Stimulated activated CD4-positive, alpha-beta T cell treated with anti-CD3 and anti-CD28 coated beads, Interleukin-1b, Interleukin-23, amount 100 ng/mL, for 4 hours (primary cell): Measurements from ENCODE around the gene MSRB3.

Source experiments
- DNase-seq, 2 donors: peaks; one replicate each; pipeline ENCODE4 v3.0.0-alpha.2; 2020; ENCODE audit warnings: low read depth in 2 of 2

MSRB3 gene

DNA sequence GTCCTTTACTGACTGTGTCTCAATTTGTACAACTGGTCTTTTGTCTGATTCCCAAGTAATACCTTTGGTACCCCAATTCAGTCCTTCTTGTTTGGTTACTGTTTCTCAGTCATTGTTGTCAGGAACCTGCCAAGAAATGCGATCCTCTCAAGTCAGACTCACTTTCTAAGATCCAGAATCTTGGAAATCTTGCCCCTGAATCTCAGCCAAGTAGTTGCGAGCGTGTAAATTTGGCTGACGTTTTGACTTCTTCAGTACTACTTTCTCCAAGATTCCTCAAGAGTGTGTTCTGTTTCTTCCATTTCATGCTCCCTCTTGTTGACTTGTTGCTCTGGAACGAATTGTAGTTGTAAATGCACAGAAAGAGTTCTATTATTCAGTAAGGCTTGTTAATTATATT, 114.0 kb downstream of the MSRB3 start:
- DNase-seq, result no peak

DNA sequence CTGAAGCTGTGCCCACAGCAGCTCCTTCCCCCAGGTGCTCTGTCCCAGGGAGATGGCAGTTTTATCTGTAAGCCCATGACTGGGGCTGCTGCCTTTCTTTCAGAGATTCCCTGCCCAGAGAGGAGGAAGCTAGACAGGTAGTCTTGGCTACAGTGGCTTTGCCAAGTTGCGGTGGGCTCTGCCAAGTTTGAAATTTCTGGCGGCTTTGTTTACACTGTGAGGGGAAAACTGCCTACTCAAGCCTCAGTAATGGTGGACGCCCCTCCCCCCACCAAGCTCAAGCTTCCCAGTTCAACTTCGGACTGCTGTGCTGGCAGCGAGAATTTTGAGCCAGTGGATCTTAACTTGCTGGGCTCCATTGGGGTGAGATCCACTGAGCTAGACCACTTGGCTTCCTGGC, 124.7 kb downstream of the MSRB3 start:
- DNase-seq, result no peak

DNA sequence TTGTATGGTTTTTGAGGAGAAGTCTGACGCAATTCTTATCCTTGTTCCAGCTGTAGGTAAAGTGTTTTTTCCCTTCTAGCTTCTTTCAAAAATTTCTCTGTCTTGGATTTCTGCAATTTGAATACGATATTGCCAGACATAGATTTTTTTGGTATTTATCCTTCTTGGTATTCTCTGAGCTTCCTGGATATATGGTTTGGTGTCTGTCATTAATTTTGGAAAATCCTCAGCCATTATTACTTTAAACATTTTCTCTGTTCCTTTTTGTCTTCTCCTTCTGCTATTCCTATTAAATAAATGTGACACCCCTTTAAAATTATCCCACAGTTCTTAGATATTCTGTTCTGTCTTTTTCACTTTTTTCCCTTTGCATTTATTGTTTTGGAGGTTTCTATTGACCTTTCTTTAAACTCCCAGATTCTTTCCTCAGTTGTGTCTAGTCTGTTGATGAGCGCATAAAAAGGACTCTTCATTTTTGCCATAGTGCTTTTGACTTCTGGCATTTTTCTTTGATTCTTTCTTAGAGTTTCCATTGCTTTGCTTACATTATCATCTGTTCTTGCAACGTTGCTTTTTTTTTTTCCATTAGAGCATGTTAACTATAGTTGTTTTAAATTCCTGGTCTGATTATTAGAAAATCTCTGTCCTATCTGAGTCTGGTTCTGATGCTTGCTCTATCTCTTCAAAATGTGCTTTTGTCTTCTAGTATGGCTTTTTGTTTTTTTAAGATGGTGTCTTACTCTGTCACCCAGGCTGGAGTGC, 129.1 kb downstream of the MSRB3 start:
- DNase-seq, result no peak

DNA sequence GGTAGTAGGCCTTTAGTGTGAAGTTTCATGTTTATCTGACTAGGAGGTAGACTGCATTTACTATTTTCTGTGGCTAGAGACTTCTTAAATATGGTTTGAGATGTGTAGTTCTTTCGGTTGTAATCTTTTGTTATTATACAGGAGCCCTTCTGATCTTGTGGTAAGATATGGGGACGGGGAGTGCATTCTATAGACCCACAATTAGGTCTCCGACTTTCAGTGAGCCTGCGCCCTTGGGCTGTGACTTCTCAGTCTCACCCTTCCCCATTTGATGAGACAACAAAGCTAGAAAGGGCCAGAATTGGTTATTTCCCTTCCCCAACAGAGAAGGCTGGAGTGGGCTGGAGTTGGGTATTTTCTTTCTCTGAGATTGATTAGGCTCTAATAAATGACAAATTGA, 130.0 kb downstream of the MSRB3 start:
- no peak for DNase-seq

DNA sequence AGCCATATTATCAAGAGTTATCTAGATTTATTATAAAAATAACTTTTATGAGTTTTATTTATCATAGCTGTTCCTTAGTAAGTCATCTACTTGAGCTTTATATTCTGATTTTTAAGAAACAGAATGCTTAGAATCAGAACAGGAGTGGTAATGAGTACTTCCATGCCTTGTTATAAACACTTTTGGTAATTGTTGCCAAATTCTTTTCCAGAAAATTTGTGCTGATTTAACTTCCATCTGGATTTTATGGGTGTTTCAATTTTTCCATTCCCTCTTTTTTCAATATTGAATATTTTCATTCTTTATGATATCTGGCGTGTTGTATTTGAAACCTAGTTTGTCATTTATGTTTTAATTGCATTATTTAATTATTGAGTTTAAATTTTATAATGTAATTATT, 131.2 kb downstream of the MSRB3 start:
- DNase-seq, result no peak

DNA sequence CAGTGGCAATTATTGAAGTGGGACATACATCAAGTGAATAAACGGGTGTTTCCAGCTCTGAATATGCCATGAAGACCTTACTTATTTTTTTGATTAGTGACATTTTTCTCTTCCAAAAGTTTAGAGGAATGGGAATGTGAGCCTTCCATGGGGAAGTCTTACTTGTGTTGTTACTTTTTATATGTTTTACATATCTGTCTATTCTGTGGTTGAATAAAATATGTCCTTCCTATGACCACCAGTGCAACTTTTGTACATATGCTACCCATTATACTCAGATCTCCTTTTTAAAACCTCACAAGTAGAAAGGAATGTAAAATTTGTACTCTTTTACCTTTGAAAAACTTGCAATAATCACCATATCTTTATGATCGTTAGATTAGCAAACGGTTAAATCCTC, 132.7 kb downstream of the MSRB3 start:
- no peak for DNase-seq

DNA sequence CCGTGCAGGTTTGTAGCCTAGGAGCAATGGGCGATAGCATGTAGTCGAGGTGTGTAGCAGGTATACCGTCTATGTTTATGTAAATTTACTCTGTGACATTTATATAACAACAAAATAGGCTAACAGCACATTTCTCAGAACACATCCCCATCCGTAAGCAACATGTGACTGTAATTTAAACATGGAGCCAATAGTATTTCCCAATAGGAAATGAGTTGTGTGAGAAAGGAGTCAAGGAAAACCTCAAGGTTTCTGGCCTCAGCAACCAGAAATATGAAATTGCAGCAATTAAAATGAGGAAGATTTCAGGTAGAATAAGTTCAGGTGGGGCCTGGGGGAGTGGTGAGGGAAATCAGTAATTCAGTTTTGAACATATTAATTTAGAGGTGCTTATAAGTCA, 136.0 kb downstream of the MSRB3 start:
- DNase-seq, result no peak

DNA sequence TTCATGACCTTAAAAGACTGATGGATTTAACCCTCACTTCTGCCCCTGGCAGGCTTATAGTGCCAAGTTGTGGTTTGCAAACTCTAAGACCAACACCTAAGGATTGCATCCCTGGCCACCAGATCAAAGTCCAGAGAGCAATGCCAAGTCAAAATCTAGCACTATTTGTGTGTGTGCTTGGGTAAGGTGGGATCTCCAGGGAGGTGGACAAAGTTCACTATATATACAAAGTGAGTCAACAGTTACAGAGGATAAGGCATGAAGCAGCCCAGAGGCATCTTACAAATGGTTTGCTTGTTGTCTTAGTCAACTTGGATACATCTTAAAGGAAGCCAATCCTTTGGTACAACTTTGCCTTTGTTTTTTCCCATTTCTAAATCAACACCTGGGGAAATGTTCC, 137.3 kb downstream of the MSRB3 start:
- DNase-seq, result no peak

DNA sequence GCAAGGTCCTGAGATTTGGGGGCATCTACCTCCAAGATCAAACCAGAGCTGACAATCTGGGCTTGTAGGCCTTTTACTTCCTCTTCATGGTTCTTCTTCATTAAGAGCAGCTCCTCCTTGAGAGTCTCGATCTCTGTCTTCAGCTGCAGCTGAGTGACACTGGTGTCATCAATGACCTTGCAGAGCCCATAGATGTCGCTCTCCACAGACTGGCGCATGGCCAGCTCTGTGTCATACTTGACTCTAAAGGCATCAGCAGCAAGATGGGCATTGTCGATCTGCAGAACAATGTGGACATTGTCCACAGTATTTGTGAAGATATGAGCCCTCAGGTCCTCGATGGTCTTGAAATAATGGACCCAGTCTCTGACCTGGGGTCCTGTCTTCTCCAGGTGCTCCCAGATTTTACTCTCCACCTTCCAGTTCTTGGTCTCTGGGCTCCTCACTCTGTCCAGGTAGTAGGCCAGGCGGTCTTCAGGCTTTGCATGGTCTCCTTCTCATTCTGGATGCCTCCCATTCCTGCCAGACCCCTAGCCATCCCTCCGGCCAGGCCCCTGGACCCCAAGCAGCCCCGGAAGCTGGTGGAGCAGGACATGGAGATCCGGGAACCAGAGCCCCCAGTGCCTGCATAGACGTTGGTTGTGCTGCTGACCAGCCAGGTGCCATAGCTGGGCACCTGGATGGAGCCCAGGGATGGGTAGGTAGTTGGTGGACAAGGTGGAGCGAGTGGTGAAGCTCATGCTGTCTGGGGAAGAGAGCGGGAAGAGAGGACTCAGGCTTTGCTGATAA, 141.0 kb downstream of the MSRB3 start:
- DNase-seq, result no peak

DNA sequence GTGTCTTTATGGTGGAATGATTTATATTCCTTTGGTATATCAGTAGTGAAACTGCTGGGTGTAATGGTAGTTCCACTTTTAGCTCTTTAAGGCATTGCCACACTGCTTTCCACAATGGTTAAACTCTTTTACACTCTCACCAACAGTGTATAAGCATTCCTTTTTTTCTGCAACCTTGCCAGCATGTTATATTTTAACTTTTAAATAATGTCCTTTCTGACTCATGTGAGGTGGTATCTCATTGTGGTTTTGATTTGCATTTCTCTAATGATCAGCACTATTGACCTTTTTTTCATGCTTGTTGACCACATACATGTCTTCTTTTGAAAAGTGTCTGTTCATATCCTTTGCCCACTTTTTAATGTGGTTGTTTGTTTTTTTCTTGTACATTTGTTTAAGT, 142.5 kb downstream of the MSRB3 start:
- DNase-seq, result no peak

DNA sequence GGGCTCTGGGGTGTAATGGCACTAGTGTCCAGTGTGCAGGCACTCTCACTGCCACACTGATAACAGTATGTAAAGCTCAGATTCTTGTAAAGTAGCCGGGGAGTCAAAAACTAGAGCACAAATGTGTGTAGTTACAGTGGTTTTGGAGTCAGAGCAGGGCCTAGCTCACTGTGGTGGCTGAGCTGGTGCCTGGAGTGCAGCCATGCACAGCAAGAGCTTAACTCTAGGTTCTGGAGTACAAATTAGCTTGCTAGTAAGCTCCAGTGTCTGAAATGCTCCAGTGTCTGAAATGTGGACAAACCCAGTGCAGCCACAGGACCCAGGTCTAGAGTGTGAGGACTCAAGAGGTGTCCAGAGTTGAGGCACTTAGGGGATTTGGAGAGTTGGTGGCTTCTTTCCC, 149.2 kb downstream of the MSRB3 start:
- DNase-seq, result no peak

DNA sequence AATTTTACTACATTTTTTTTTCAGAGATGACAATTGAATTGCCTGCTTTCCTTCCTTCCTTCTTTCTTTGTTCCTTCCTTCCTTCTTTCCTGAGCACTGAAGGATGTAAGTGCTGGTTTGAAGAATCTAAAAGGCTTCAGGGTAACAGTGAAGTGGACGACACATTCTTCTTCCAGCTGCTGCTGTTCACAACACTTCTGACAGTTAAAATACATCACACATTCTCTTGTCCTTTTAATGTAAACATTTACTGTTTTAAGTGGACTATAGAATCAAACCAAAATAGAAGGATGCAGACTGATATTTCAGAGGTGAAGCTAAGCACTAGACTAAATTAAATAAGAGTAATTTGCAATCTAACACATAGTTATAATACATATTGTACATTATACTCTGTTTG, 151.5 kb downstream of the MSRB3 start:
- no peak for DNase-seq

DNA sequence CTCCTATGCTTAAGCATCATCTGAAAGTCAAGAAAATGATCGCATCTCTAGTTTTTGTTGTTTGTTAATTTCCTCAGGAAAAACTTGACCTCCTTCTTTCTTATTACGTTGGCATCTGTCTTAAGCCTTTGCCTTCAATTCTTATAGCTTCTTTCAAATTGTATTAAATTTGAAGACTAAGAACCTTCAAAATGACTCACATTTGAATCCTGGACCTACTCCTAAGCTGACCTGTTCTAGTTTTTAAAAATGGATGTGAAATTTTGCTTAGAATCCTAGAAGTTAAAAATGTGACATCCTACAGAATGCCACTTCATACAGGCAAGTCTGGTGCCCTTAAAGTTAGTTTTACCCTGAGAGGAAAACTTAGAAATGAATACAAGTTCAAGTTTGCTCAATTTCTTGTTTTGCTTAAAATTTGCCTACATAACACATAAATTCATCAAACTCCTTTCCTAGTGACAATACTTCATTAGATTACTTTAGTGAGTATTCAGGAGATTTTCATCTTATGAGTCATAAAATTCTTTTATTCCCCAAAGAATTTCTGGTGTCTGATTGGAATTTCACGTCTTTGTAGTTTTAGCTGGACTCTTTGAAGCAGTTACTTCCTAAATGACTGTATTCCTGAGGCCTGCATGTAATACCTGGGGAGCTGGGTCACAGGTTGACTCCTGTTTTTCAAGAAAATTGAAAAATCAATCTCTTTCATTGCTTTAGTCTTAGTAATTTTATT, 152.3 kb downstream of the MSRB3 start:
- no peak for DNase-seq

DNA sequence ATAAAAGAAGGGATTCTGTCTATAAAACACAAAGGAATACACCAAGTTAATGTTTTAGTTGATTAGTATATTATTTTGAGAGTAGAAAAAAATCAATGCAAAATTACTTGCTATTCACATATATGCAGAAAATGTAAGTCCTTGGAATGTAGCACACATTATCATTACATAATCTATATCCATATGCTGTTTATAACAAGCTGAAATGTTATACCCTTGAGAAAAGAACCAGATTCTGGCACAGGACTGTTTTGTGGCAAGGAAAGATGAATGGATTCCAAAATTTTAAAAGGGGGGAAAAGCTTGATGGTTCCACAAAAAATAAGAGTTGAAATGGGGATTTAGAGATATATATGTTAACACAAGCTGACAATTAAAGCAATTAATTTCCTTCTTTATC, 153.6 kb downstream of the MSRB3 start:
- no peak for DNase-seq

DNA sequence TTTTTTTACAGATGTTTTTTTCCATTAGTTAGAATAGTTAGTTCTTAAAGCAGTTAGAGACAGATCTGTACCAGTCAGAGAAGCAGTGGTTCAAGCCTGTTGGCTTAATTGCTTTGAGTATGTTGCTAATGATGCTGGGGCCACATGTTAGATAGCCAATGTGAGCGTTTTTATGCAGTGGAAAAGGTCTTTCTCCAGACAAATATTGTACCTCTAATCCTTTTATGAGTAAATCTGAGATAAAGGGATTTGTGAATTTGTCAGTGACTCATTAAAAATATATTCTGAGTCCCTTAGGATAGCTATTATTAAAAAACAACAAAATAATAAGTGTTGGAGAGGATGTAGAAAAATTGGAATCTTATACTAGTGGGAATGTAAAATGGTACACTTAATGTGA, 154.2 kb downstream of the MSRB3 start:
- no peak for DNase-seq

DNA sequence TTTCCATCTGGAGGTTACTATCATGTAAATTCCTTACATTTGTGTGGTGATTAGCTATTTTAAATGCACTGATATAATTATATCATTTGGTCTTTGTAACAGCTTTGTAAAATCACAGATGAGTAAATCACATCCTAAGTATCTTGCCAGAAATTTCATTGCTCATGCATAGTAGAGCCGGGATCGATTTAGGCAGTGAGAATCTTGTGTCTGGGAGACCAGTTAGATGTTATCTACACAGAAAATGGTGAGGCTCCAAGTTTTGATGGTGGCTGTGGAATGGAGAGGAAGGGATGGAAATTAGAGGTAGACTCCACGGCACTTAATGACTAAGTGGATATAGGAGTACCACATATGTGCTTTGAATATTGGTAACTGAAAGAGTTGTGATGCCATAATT, 156.3 kb downstream of the MSRB3 start:
- no peak for DNase-seq

DNA sequence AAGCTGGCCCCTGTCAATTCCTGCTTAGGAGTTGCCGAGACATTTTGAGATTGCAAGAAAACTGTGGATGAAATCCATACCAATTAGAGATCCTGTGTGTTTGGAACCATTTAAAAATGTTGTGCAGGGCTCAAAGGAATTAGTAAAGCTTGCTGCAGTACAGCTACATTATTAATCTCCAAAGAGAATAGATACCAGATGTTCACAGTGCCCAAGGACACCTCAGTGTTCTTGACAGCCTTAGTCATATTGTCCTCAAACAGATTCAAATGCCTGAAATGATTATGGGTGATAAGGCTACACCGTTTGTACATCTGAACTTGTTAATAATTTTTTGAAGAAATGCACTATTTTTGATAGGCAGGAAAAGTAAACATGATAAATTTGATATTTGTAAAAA, 164.6 kb downstream of the MSRB3 start:
- no peak for DNase-seq

DNA sequence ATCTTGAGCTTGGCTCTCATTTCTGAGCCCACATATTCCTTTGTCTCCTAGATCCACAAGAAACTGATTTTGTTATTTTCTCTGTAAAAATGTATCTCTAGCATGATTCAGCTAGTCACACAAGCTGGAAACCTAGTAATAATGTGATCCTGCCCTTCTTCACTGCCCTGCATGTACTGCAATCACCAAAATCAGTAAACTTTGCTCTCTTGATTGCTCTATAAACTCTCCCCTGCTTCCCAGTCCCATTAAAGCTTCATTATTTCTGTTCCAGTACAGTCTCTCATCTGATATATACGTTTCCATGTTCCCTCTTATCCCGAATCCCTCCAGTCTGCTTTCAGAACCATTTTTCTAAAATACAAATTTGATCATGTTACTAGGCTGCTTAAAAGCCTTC, 166.5 kb downstream of the MSRB3 start:
- DNase-seq, result no peak

DNA sequence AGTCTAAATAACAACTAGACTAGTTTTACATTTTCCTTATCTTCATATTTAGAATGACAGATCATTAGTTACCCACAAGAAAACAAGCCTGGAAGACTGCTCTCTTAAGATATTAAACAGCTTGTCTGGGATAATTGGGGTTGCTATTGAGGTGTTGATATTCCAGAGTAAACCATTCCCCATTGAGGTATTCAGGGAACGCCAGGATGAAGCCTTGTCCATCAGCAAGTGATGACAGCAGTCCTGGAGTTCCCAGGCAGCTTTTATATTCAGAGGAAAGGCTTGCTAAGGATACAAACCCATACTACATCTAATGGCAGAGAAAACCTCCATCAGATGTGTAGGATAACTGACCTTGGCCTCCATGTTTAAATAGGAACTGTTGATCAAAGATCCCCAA, 168.4 kb downstream of the MSRB3 start:
- no peak for DNase-seq

DNA sequence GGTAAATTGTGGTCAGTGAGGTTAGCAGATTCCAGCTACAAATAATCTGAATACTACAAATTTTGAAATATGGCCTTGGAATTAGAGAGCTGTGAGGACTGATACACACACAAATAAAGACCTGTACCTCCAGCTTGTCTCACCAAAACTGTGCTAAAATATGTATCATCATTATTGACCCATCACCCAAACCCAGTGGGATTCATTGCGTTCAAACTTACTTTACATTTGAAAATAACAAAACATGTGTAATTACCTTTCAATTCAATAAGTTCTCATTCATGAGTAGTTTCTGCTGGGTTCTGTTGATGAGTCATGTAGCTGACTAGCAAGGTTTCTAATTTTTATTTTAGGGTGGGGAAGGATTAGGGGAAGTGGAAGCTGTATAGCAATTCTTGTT, 170.9 kb downstream of the MSRB3 start:
- no peak for DNase-seq

DNA sequence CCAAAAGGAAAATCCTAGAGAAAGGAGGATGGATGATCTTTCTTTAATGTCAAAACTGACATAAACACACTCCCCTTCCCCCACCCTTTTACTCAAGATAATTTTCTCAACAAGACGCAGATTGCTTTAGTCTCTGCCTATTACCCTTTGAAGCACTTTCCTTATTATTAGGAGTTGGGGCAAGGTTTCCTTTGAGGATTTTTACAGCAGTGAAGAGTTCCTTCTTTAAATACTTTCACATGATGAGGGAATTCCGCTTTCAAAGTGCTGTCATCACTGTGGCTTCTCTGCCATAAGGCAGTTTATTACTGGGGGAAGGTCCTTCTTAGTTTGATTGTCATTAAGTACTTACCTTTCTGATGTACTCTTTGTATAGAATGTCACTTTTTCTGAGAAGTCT, 172.1 kb downstream of the MSRB3 start:
- DNase-seq, result no peak

DNA sequence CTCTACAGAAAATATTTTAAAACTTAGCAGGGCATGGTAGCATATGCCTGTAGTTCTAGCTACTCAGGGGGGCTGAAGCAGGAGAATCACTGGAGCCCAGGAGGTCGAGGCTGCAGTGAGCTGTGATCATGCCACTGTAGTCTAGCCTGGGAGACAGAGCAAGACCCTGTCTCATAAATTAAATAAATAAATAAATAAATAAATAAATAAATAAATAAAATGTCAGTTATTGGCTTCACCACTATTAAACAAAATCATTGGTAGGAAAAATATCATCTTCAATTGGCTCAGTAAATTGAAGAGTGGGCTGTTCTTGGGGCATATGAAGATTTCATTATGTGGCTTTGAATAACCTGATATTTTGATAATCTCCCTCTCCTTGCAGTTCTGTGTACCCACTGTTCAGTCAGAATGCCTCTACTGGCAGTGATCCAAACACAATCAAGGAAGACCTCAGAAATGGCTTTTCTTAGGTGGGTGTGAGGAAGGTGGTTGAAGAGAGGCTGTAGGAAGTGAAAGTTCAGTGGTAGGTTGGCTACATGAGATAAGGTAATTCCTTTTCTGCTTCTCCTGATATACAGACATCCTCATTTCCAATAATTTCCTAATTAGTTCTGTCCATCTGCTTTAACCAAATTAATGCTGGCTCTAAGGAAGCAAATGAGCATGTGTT, 175.8 kb downstream of the MSRB3 start:
- no peak for DNase-seq
